OCI-LY3 (cell line): ENCODE results near the gene EIF4H.

ENCODE experiments used
- EZH2phosphoT487 ChIP-seq: fragments of 200-600 bp; shearing (Covaris generic); IDR thresholded peaks from 2 replicates; pipeline ENCODE4 v1.6.1; 2018; ENCODE audit warnings: antibody characterized with exemption, mixed run types, low read depth
- TF ChIP-seq, protein P1 (sequence below): fragments of 200-600, 300-600 bp; sonication (generic); IDR thresholded peaks from 2 replicates; pipeline ENCODE4 v1.5.1; 2014; ENCODE audit warnings: antibody characterized with exemption, low read length, low read depth

DNA sequence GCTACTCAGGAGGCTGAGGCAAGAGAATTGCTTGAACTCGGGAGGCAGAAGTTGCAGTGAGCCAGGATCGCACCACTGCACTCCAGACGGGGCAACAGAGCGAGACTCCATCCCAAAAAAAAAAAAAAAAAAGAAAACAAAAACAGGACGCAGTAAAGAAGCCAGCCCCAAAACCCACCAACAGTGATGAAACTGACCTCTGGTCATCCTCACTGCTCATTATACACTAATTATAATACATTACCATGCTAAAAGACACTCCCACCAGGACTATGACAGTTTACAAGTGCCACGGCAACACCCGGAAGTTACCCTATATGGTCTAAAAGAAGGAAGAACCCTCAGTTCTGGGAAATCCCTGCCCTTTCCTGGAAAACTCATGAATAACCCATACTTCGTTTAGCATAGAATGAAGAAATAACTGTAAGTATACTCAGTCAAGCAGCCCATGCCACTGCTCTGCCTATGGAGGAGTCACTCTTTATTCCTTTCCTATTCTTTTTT, 40.0 kb upstream of the EIF4H start:
- TF ChIP-seq, protein P1, sequence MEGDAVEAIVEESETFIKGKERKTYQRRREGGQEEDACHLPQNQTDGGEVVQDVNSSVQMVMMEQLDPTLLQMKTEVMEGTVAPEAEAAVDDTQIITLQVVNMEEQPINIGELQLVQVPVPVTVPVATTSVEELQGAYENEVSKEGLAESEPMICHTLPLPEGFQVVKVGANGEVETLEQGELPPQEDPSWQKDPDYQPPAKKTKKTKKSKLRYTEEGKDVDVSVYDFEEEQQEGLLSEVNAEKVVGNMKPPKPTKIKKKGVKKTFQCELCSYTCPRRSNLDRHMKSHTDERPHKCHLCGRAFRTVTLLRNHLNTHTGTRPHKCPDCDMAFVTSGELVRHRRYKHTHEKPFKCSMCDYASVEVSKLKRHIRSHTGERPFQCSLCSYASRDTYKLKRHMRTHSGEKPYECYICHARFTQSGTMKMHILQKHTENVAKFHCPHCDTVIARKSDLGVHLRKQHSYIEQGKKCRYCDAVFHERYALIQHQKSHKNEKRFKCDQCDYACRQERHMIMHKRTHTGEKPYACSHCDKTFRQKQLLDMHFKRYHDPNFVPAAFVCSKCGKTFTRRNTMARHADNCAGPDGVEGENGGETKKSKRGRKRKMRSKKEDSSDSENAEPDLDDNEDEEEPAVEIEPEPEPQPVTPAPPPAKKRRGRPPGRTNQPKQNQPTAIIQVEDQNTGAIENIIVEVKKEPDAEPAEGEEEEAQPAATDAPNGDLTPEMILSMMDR, result no peak
- no peak for TF ChIP-seq EZH2phosphoT487
